ENCODE data around the gene TIAM2.

Gene TIAM2

DNA sequence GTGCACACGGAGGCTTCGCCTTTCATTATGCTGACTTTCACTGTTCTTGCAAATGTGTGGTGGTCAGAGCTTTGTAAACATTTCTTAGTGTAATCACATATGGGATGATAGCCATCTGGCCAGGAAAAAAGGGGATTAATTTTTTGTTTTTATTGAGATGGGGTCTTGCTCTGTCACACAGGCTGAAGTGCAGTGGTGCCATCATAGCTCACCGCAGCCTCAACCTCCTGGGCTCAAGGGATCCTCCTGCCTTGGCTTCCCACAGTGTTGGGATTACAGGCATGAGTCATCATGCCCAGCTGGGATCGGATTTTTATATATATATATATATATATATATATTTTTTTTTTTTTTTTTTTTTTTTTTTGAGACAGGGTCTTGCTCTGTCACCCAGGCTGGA lies 11.0 kb upstream of the TIAM2 start:
- Histone ChIP-seq H3K4me2 (no peak overlapping the region), H3K4me3 (IDR thresholded peaks at IDR 0.05; ENCODE audit: insufficient read depth, low read depth, low read length) (no peak overlapping the region), H3K4me1 (ENCODE audit: low read depth, poor library complexity, severe bottlenecking) (no peaks in the 10 kb centered on the region), H3K27me3 (ENCODE audit: insufficient read depth, low read depth) (no peaks in the 10 kb centered on the region), H2AFZ (ENCODE audit: low read depth) (no peak overlapping the region), H3K36me3 (ENCODE audit: insufficient read depth) (no peaks in the 10 kb centered on the region), H3K79me2 (ENCODE audit: insufficient read depth, low read depth) (no peaks in the 10 kb centered on the region), H3K27ac (no peak overlapping the region), H4K20me1 (ENCODE audit: insufficient read depth) (no peaks in the 10 kb centered on the region), H3K9ac (no peak overlapping the region)
- TF ChIP-seq, protein P1, sequence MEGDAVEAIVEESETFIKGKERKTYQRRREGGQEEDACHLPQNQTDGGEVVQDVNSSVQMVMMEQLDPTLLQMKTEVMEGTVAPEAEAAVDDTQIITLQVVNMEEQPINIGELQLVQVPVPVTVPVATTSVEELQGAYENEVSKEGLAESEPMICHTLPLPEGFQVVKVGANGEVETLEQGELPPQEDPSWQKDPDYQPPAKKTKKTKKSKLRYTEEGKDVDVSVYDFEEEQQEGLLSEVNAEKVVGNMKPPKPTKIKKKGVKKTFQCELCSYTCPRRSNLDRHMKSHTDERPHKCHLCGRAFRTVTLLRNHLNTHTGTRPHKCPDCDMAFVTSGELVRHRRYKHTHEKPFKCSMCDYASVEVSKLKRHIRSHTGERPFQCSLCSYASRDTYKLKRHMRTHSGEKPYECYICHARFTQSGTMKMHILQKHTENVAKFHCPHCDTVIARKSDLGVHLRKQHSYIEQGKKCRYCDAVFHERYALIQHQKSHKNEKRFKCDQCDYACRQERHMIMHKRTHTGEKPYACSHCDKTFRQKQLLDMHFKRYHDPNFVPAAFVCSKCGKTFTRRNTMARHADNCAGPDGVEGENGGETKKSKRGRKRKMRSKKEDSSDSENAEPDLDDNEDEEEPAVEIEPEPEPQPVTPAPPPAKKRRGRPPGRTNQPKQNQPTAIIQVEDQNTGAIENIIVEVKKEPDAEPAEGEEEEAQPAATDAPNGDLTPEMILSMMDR (conservative IDR thresholded peaks at IDR 0.05; ENCODE audit: low read depth, low read length): no peak

DNA sequence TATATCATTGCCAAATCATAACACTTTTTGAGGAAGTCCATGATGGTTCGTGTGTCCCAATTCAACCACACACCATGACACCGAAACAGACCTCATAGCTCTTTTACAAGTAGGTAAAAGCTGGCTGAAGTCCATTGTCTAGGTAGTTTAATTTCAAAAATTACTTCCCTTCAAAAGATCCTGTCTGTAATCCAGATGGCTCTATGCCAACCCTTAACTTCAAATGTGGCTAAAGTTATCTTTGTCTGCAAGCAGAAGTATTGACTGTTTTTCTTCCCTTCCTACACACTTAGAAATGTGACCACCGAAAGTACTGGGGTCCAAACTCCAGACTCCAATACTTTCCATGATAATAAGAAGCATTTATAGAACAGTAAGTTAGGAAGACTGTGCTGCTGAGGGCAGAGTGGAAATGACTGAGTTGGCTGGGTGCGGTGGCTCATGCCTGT lies 8.3 kb upstream of the TIAM2 start:
- Histone ChIP-seq H3K36me3 (ENCODE audit: insufficient read depth) (no peaks in the 10 kb centered on the region), H3K4me1 (ENCODE audit: low read depth, poor library complexity, severe bottlenecking) (no peaks in the 10 kb centered on the region), H3K27ac (no peak overlapping the region), H2AFZ (ENCODE audit: low read depth) (no peak overlapping the region), H3K27me3 (ENCODE audit: insufficient read depth, low read depth) (no peaks in the 10 kb centered on the region), H4K20me1 (ENCODE audit: insufficient read depth) (no peaks in the 10 kb centered on the region), H3K79me2 (ENCODE audit: insufficient read depth, low read depth) (no peaks in the 10 kb centered on the region), H3K4me3 (IDR thresholded peaks at IDR 0.05; ENCODE audit: insufficient read depth, low read depth, low read length) (no peak overlapping the region), H3K9ac (no peak overlapping the region), H3K4me2 (no peak overlapping the region)
- TF ChIP-seq, protein P1 (conservative IDR thresholded peaks at IDR 0.05; ENCODE audit: low read depth, low read length): no peak

DNA sequence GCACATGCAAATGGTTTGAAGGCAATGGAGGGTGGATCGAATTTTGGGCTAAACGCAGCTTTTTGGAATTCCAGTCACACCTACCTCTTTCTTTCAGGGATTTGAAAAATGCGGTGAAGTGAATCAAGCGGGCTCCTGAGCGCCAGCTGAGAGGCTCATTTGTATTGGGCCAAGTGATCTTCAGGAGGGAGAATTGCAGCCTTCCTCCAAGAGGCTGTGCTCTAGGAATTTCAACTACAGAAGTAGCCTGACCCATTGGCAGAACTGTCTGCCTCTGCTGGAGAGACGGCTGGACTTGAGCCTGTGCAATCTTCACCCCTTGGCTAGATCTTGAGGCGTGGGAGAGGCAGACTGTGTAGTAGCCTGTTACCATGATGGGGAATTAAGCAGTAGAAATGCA lies 5.7 kb upstream of the TIAM2 start:
- H4K20me1 ChIP-seq (ENCODE audit: insufficient read depth): no peaks in the 10 kb centered on the region
- H3K9ac ChIP-seq: no peak overlapping the region
- no peaks in the 10 kb centered on the region for H3K4me1 ChIP-seq (ENCODE audit: low read depth, poor library complexity, severe bottlenecking)
- H3K79me2 ChIP-seq (ENCODE audit: insufficient read depth, low read depth): no peaks in the 10 kb centered on the region
- no peak overlapping the region for H3K4me2 ChIP-seq
- H3K27ac ChIP-seq: no peak overlapping the region
- no peak overlapping the region for H2AFZ ChIP-seq (ENCODE audit: low read depth)
- no peak overlapping the region for H3K4me3 ChIP-seq (IDR thresholded peaks at IDR 0.05; ENCODE audit: insufficient read depth, low read depth, low read length)
- TF ChIP-seq, protein P1 (conservative IDR thresholded peaks at IDR 0.05; ENCODE audit: low read depth, low read length): no peak
- no peaks in the 10 kb centered on the region for H3K36me3 ChIP-seq (ENCODE audit: insufficient read depth)
- no peaks in the 10 kb centered on the region for H3K27me3 ChIP-seq (ENCODE audit: insufficient read depth, low read depth)

DNA sequence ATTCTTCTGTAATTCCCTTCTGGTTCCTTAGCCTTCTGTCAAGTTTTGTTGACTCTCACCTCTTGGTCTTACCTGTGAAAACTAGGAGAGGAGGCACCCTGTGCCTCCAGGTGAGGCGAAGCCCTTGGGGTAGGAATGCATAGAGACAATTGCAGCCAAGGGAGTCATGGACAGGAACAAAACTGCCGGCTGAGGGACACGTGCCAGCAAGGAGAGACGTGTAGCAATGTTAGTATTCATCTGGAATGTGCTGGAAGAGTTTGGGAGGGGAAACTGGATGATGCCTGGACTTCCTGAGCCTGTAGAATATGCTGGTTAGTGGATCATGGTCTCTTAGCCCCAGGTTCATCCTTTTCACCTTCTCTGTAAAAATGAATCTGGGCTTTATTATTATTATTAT lies 3.9 kb upstream of the TIAM2 start:
- no peak overlapping the region for H3K27ac ChIP-seq
- no peak overlapping the region for H2AFZ ChIP-seq (ENCODE audit: low read depth)
- H3K27me3 ChIP-seq (ENCODE audit: insufficient read depth, low read depth): no peaks in the 10 kb centered on the region
- no peaks in the 10 kb centered on the region for H4K20me1 ChIP-seq (ENCODE audit: insufficient read depth)
- H3K4me3 ChIP-seq (IDR thresholded peaks at IDR 0.05; ENCODE audit: insufficient read depth, low read depth, low read length): no peak overlapping the region
- H3K4me1 ChIP-seq (ENCODE audit: low read depth, poor library complexity, severe bottlenecking): no peaks in the 10 kb centered on the region
- H3K36me3 ChIP-seq (ENCODE audit: insufficient read depth): no peaks in the 10 kb centered on the region
- no peak overlapping the region for H3K9ac ChIP-seq
- no peak overlapping the region for H3K4me2 ChIP-seq
- TF ChIP-seq, protein P1 (conservative IDR thresholded peaks at IDR 0.05; ENCODE audit: low read depth, low read length): no peak
- H3K79me2 ChIP-seq (ENCODE audit: insufficient read depth, low read depth): no peaks in the 10 kb centered on the region
